Colonic mucosa (tissue), 4 donors: ENCODE measurements around the gene NPDC1. TPM values are rescaled to one million over a fixed set of nuclear protein-coding genes. Genes with fewer than 3 reads are reported as not detected.

ENCODE experiments used
- DNase-seq: peaks from one replicate; pipeline ENCODE4 v3.0.0-alpha.2; 2020
- H3K27ac ChIP-seq: fragments of 200-600 bp; one replicate; pipeline ENCODE4 v1.8.0; 2021
- H3K27me3 ChIP-seq: fragments of 200-600 bp; one replicate; pipeline ENCODE4 v1.8.0; 2021
- H3K36me3 ChIP-seq: fragments of 200-600 bp; one replicate; pipeline ENCODE4 v1.8.0; 2021
- H3K4me1 ChIP-seq: fragments of 200-600 bp; one replicate; pipeline ENCODE4 v1.8.0; 2021; ENCODE audit warnings: mild to moderate bottlenecking
- H3K4me3 ChIP-seq: fragments of 200-600 bp; one replicate; pipeline ENCODE4 v1.8.0; 2021
- H3K9ac ChIP-seq, 2 donors: one replicate each; pipeline ENCODE4 v1.7.0; 2013; ENCODE audit warnings: control low read depth in 2 of 2, low read depth in 2 of 2, low read length in 2 of 2
- H3K9me3 ChIP-seq: fragments of 200-600 bp; one replicate; pipeline ENCODE4 v1.8.0; 2021
- CTCF ChIP-seq: fragments of 200-600 bp; IDR thresholded peaks from one replicate; pipeline ENCODE4 v1.8.0; 2022; ENCODE audit warnings: antibody characterized with exemption, mild to moderate bottlenecking
- intact Hi-C: fragments of 100-400 bp; cut with DNase I; formaldehyde crosslinking; loops from one replicate; pipeline ENCODE4 v1.14.1; 2022
- total RNA-seq, 2 donors: library from RNA; stranded (reverse); fragmentation: NEBNext Ultra II Directional in 1 of 2; extraction: Animal tissue kit (Norgen Biotek cat#: 25700) in 1 of 2; gene quantifications; one replicate each; pipeline ENCODE4 v1.2.1, GENCODE V29; 2021
- donor health status: healthy.
- donor health status: DM: no; HTN: no; CAD: no.
- donor health status: DM: no; HTN: no; CAD: no.

Gene NPDC1
- total RNA-seq, 2 donors from 2014 or later = 149 to 177 TPM

GRCh38 chr9:137012694-137013570, 33.0 kb downstream of the NPDC1 start:
- Histone ChIP-seq H3K27ac (no peak overlapping the region), H3K27me3 (no peaks in the 10 kb centered on the region), H3K9ac (no peak overlapping the region), H3K4me1 (no peaks in the 10 kb centered on the region), H3K9me3 (no peaks in the 10 kb centered on the region), H3K4me3 (no peak overlapping the region), H3K36me3 (no peaks in the 10 kb centered on the region)
- no peak for DNase-seq
- TF ChIP-seq CTCF = no peak
- intact Hi-C loops = no loop called here

GRCh38 chr9:137011907-137012675, 33.9 kb downstream of the NPDC1 start:
- Histone ChIP-seq H3K27me3 (no peaks in the 10 kb centered on the region), H3K36me3 (no peaks in the 10 kb centered on the region), H3K9me3 (no peaks in the 10 kb centered on the region), H3K4me1 (no peaks in the 10 kb centered on the region), H3K4me3 (no peak overlapping the region), H3K9ac (no peak overlapping the region), H3K27ac (no peak overlapping the region)
- TF ChIP-seq CTCF = no peak
- DNase-seq = no peak
- intact Hi-C loops = no loop called here

GRCh38 chr9:137011156-137011555, 34.8 kb downstream of the NPDC1 start:
- Histone ChIP-seq H3K36me3 (no peaks in the 10 kb centered on the region), H3K27me3 (no peaks in the 10 kb centered on the region)
- no peak for TF ChIP-seq CTCF

GRCh38 chr9:137009938-137010732, 35.8 kb downstream of the NPDC1 start:
- no peaks in the 10 kb centered on the region for H3K27me3 ChIP-seq
- H3K27ac ChIP-seq = no peak overlapping the region
- DNase-seq = no peak
- H3K4me3 ChIP-seq = no peak overlapping the region
- H3K9ac ChIP-seq = no peak overlapping the region
- intact Hi-C loops = no loop called here
- H3K4me1 ChIP-seq = no peaks in the 10 kb centered on the region
- no peaks in the 10 kb centered on the region for H3K36me3 ChIP-seq
- TF ChIP-seq CTCF = no peak
- H3K9me3 ChIP-seq = no peaks in the 10 kb centered on the region

More at GRCh38 chr9:137011156-137011555, 34.8 kb downstream of the NPDC1 start:
- H3K4me3 ChIP-seq = no peak overlapping the region
- no peak overlapping the region for H3K27ac ChIP-seq
- H3K9me3 ChIP-seq = no peaks in the 10 kb centered on the region
- H3K4me1 ChIP-seq = no peaks in the 10 kb centered on the region
- DNase-seq = no peak
- intact Hi-C loops = no loop called here
- no peak overlapping the region for H3K9ac ChIP-seq

- H3K27ac ChIP-seq = no peak overlapping the region
- no peaks in the 10 kb centered on the region for H3K9me3 ChIP-seq
- H3K4me1 ChIP-seq = no peaks in the 10 kb centered on the region
- no peak for DNase-seq
- no peaks in the 10 kb centered on the region for H3K36me3 ChIP-seq
- H3K4me3 ChIP-seq = no peak overlapping the region
- no peak for TF ChIP-seq CTCF
- H3K9ac ChIP-seq = no peak overlapping the region
- H3K27me3 ChIP-seq = no peaks in the 10 kb centered on the region
- intact Hi-C loops = no loop called here
These were observed 36.8 kb downstream of the NPDC1 start for GRCh38 chr9:137009217-137009616.
